Right atrium auricular region (tissue), 2 donors: ENCODE results near the gene C5orf58. TPM values are rescaled to one million over a fixed set of nuclear protein-coding genes. Genes with fewer than 3 reads are reported as not detected.

Source experiments
- DNase-seq: peaks from one replicate; pipeline ENCODE4 v3.0.0-alpha.2; 2019; ENCODE audit warnings: low spot score
- H3K27ac ChIP-seq, 2 donors: fragments of 200-600 bp; sonication (generic); 1 replicate in 1 of 2; 2 replicates in 1 of 2; pipeline ENCODE4 v1.5.1; 2016 to 2019
- H3K27me3 ChIP-seq, 2 donors: fragments of 200-600 bp; sonication (generic); one replicate each; pipeline versions ENCODE4 v1.5.1 to v1.6.0; 2017 to 2019
- H3K36me3 ChIP-seq: fragments of 200-600 bp; sonication (generic); one replicate; pipeline ENCODE4 v1.5.1; 2016
- H3K4me1 ChIP-seq, 2 donors: fragments of 200-600 bp; sonication (generic); one replicate each; pipeline versions ENCODE4 v1.5.1 to v1.6.0; 2017 to 2019
- H3K4me3 ChIP-seq, 2 donors: fragments of 200-600 bp; sonication (generic); 1 replicate in 1 of 2; 2 replicates in 1 of 2; pipeline ENCODE4 v1.5.1; 2017 to 2019; ENCODE audit warnings: mild to moderate bottlenecking in 1 of 2, moderate library complexity in 1 of 2
- H3K9me3 ChIP-seq, 2 donors: fragments of 200-600 bp; sonication (generic); one replicate each; pipeline ENCODE4 v1.5.1; 2019
- CTCF ChIP-seq, 2 donors: fragments of 200-600 bp; sonication (generic); IDR thresholded peaks; one replicate each; pipeline ENCODE4 v1.5.1; 2019; ENCODE audit warnings: antibody characterized with exemption in 2 of 2
- total RNA-seq, 2 donors: library from RNA; depleted of rRNA; stranded (reverse); fragments of >200 nt; gene quantifications; one replicate each; pipeline ENCODE4 v1.1.0, GENCODE V29; 2016

C5orf58 gene
- total RNA-seq, 2 donors from 2014 or later = not detected

- H3K4me1 ChIP-seq = no peaks in the 10 kb centered on the region
- H3K27ac ChIP-seq = no peak overlapping the region
- no peak overlapping the region for H3K4me3 ChIP-seq
- H3K9me3 ChIP-seq = no peaks in the 10 kb centered on the region
- no peaks in the 10 kb centered on the region for H3K36me3 ChIP-seq
- no peaks in the 10 kb centered on the region for H3K27me3 ChIP-seq
- no peak for DNase-seq
- TF ChIP-seq CTCF (IDR thresholded peaks at IDR 0.05) = no peak
Measured at GRCh38 chr5:170204202-170204601, 28.6 kb upstream of the C5orf58 start.

GRCh38 chr5:170206216-170206615 is 26.6 kb upstream of the C5orf58 start:
- H3K4me1 ChIP-seq = no peaks in the 10 kb centered on the region
- no peaks in the 10 kb centered on the region for H3K36me3 ChIP-seq
- no peak for TF ChIP-seq CTCF (IDR thresholded peaks at IDR 0.05)
- H3K9me3 ChIP-seq = no peaks in the 10 kb centered on the region
- H3K4me3 ChIP-seq = no peak overlapping the region
- H3K27me3 ChIP-seq = no peaks in the 10 kb centered on the region
- DNase-seq = no peak
- no peak overlapping the region for H3K27ac ChIP-seq

DNA sequence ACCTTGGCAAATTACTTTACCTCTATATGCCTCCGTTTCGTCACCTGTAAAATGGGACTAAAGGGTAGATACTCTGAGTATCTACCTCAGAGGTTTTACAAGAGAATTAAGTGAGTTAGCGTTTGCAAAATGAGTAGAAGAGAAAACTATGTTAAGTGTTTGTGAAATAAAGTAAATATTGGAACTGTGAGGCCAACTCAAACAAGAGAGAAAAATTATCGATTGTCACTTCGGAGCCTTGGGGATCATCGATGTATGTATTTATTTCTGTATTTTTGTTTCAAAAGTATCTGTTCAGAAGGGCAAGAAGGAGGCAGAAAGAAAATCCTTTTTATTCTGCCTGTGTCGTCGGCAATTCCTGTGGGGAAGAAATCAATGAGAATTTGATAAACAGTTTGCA is 25.8 kb upstream of the C5orf58 start:
- Histone ChIP-seq H3K4me3 (no peak overlapping the region), H3K4me1 (no peaks in the 10 kb centered on the region), H3K36me3 (no peaks in the 10 kb centered on the region), H3K9me3 (no peaks in the 10 kb centered on the region), H3K27me3 (no peaks in the 10 kb centered on the region), H3K27ac (no peak overlapping the region)
- DNase-seq = no peak
- TF ChIP-seq CTCF (IDR thresholded peaks at IDR 0.05) = no peak

DNA sequence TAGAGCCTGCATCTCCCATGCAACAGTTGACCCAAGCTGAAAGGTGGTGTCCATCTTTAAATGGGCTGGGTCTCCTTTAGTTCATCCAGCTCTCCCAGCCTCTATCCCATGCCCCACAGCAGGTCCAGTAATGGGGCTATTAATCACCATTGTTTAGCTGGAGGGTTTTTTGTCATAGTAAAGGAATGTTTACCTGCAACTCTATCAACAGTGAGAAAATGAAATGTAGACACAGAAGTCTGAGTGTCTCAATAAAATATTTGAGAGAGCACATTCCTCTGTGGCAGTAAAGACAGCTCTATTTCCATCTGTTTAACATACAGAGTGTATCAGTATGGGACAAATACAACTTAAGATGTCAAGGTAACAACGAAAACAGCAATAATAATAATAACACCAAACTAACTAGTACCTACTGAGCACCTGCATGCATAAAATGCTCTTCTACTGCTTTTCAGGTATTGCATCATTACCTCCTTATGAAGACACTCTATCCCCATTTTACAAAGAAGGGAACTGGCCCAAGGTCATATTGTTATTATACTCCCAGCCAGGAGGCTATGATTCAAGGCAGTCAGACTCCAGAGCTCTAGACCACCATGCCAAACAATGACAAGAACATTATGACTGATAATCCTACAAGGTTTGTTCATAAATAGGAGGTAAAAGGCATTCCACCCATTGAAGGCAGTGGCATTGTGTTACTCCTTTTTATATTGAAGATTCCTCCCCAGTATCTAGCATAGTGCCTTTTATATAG is 21.0 kb upstream of the C5orf58 start:
- Histone ChIP-seq H3K9me3 (no peaks in the 10 kb centered on the region), H3K36me3 (no peaks in the 10 kb centered on the region), H3K27ac (no peak overlapping the region), H3K4me1 (no peaks in the 10 kb centered on the region), H3K27me3 (no peaks in the 10 kb centered on the region), H3K4me3 (no peak overlapping the region)
- no peak for TF ChIP-seq CTCF (IDR thresholded peaks at IDR 0.05)
- DNase-seq = no peak

DNA sequence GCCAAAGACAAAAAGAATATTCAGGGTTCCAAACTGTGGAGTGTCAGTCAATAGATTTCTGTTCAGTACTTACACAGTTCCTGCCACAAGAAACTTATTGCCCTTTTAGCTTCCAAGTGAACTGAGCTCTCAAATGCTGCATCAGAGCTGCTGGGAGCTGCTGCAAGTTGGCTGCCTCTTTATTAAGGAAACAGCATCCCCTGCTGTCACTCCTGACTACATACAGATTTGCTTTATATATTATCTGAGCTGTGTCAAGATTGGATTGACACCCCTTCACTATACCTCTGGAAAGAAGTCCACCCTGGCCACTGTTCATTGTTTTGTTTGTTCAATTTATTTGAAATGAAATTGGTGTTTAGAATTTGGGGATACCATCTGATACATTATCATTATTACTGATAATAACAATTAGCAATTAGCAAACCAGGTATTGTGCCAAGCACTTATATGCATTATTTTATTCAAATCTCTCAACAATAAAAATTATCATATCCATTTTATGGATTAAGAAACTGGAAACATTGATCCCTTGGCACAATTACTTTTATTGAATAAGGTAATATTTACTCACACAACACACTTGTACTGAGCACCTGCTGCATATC is 16.4 kb upstream of the C5orf58 start:
- no peak for DNase-seq
- Histone ChIP-seq H3K9me3 (no peaks in the 10 kb centered on the region), H3K4me1 (no peaks in the 10 kb centered on the region), H3K4me3 (no peak overlapping the region), H3K27me3 (no peaks in the 10 kb centered on the region), H3K27ac (no peak overlapping the region), H3K36me3 (no peaks in the 10 kb centered on the region)
- TF ChIP-seq CTCF (IDR thresholded peaks at IDR 0.05) = peak; percentile 7 to 63
